Heart right ventricle (tissue), 16 donors: ENCODE data around the gene G0S2. TPM values are rescaled to one million over a fixed set of nuclear protein-coding genes. Genes with fewer than 3 reads are reported as not detected.

Experiments used
- ATAC-seq, 8 donors: fragments of 200-7000 bp; cut with Tn5 transposase; one replicate each; pipeline ENCODE4 v1.9.1; 2020; ENCODE audit warnings: mild to moderate bottlenecking in 8 of 8, moderate library complexity in 8 of 8, moderate number of reproducible peaks in 1 of 8
- DNase-seq, 2 donors: peaks; one replicate each; pipeline ENCODE4 v3.0.0-alpha.2; 2020
- H3K27ac ChIP-seq, 10 donors: fragments of 200-600 bp; sonication (generic) in 2 of 10; one replicate each; pipeline versions ENCODE4 v1.5.0 to v1.8.0; 2020 to 2022; ENCODE audit warnings: mild to moderate bottlenecking in 3 of 10
- H3K27me3 ChIP-seq, 7 donors: fragments of 200-600 bp; one replicate each; pipeline ENCODE4 v1.8.0; 2021 to 2022; ENCODE audit warnings: mild to moderate bottlenecking in 2 of 7
- H3K36me3 ChIP-seq, 9 donors: fragments of 200-600 bp; sonication (generic) in 1 of 9; one replicate each; pipeline versions ENCODE4 v1.5.0 to v1.8.0; 2020 to 2022; ENCODE audit warnings: mild to moderate bottlenecking in 2 of 9
- H3K4me1 ChIP-seq, 9 donors: fragments of 200-600 bp; sonication (generic) in 1 of 9; one replicate each; pipeline versions ENCODE4 v1.5.0 to v1.8.0; 2020 to 2022; ENCODE audit warnings: mild to moderate bottlenecking in 4 of 9
- H3K4me3 ChIP-seq, 10 donors: fragments of 200-600 bp; sonication (generic) in 2 of 10; one replicate each; pipeline versions ENCODE4 v1.5.0 to v1.8.0; 2020 to 2022; ENCODE audit warnings: mild to moderate bottlenecking in 7 of 10, moderate library complexity in 2 of 10
- H3K9me3 ChIP-seq, 11 donors: fragments of 200-600 bp in 10 of 11; sonication (generic) in 2 of 11; one replicate each; pipeline versions ENCODE4 v1.5.0 to v1.8.0; 2013 to 2022; ENCODE audit warnings: mild to moderate bottlenecking in 2 of 11, control low read depth in 1 of 11, moderate library complexity in 1 of 11
- WGBS, 2 donors: extraction: QIAGEN DNeasy Blood & Tissue Kit; methylation state at CpG; one replicate each; pipeline ENCODE4 v1.1.7; 2013; ENCODE audit warnings: inconsistent platforms in 1 of 2; 5-methylcytosine and 5-hydroxymethylcytosine counted together
- intact Hi-C, 10 donors: fragments of 100-400 bp; cut with DNase I; formaldehyde crosslinking; loops; one replicate each; pipeline versions ENCODE4 v1.11.1 to v1.14.2; 2022
- polyA plus RNA-seq, 2 donors: library from polyadenylated mRNA; stranded (reverse); fragments of 200-250 nt; gene quantifications; one replicate each; pipeline ENCODE4 v1.2.3, GENCODE V29; 2013
- total RNA-seq, 10 donors: library from RNA; stranded (reverse); fragmentation: NEBNext Ultra II Directional in 3 of 10; extraction: Animal tissue kit (Norgen Biotek cat#: 25700) in 3 of 10; gene quantifications; one replicate each; pipeline versions ENCODE4 v1.2.1 to v1.2.4, GENCODE V29; 2021 to 2023
- TF ChIP-seq, protein P1 (sequence below), 9 donors: fragments of 200-600 bp; sonication (generic) in 2 of 9; IDR thresholded peaks; one replicate each; pipeline versions ENCODE4 v1.5.0 to v1.8.0; 2021 to 2022; ENCODE audit warnings: antibody characterized with exemption in 9 of 9, mild to moderate bottlenecking in 5 of 9, moderate library complexity in 1 of 9
- donor health status: Arrhythmogenic right ventricular cardiomyopathy.
- donor health status: ischemic (EF 13 %, LVEDD 7.1; RV severe dilation, severe dysfunction).
- donor health status: healthy with polysubstance abuse.
- donor health status: DM: no; HTN: yes; CAD: no.
- donor health status: DM: no; HTN: no; CAD: no.
- donor health status: ischemic (EF 25% LVEDD 6.9; RV normal size, moderate dysfunction).
- donor health status: ischemic (EF 25% LVEDD 5.7; RV mildly dilated, moderate dysfunction).
- donor health status: healthy.
- donor health status: DM: yes; HTN: yes; CAD: no.
- donor health status: Ischemic cardiomyopathy.
- donor health status: ischemic (EF 35%, LVEDD 5.7; RV mildly dilated, moderate dysfunction).
- donor health status: nonischemic (EF 11% LVEDD 7.7; RV severe dilation, severe dysfunction).
- donor health status: DM: yes; HTN: yes; CAD: no.
- donor health status: PGD.
- donor health status: ischemic (EF 29% LVEDD 5.4; RV normal size, mild dysfunction).
- donor health status: nonischemic (EF 23%, LVEDD 6.1; RV moderate dilation, normal function).

G0S2 gene
- total and polyA plus RNA-seq, 12 donors, result 75.3 to 491 (median 131) TPM

DNA sequence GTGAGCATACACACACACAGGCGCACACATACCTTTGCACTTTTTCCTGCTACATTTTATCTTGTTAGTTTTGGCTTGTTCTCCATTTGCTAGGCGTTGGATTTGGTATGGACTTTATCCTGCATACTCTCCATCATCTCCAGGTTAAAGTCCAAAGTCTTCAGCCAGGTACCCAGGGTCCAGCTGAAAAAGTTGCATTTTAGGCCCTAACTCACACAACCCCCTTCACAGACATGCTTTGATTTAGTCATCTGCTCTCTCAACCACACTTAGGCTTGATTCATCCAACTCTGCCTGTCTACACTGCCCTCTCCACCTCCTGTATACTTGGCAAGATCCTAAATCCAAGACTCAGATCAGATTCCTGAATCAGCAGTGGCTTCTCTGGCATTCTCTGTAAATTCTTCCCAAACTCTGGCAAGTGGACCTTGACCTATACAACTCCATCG is 12.3 kb upstream of the G0S2 start:
- peaks cover 0 to 13% (median 0%) of the 10 kb centered on the region in 9 donors for H3K4me1 ChIP-seq
- DNase-seq (no peak), ATAC-seq (no peak)
- no peaks in the 10 kb centered on the region for H3K36me3 ChIP-seq
- H3K27ac ChIP-seq, result no peak overlapping the region
- 93 to 96% methylated on average over 3 of the region's 3 CpGs for WGBS, 2 donors
- H3K9me3 ChIP-seq, result no peaks in the 10 kb centered on the region
- intact Hi-C loops, result no loop called here
- TF ChIP-seq, protein P1, sequence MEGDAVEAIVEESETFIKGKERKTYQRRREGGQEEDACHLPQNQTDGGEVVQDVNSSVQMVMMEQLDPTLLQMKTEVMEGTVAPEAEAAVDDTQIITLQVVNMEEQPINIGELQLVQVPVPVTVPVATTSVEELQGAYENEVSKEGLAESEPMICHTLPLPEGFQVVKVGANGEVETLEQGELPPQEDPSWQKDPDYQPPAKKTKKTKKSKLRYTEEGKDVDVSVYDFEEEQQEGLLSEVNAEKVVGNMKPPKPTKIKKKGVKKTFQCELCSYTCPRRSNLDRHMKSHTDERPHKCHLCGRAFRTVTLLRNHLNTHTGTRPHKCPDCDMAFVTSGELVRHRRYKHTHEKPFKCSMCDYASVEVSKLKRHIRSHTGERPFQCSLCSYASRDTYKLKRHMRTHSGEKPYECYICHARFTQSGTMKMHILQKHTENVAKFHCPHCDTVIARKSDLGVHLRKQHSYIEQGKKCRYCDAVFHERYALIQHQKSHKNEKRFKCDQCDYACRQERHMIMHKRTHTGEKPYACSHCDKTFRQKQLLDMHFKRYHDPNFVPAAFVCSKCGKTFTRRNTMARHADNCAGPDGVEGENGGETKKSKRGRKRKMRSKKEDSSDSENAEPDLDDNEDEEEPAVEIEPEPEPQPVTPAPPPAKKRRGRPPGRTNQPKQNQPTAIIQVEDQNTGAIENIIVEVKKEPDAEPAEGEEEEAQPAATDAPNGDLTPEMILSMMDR (IDR thresholded peaks at IDR 0.05), result no peak
- H3K27me3 ChIP-seq, result no peaks in the 10 kb centered on the region
- H3K4me3 ChIP-seq, result no peak overlapping the region

DNA sequence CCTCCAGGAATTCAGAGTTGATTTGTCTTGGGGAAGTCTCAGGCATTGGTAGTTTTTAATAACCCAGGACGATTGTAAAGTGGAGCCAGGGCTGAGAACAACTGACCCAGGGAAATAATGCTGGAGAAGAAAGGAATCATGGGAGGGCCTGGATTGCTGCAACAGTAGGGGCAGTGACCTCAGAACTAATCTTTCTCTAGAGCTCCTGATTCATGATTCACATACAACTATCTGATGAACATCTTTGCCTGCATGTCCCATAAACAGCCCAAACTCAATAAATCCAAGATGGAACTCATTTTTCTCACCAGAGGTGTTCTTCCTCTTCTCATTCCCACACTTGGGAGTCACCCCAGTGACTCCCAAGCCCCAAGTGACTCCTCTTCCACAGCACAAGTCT is 8.1 kb upstream of the G0S2 start:
- TF ChIP-seq, protein P1 (IDR thresholded peaks at IDR 0.05), result no peak
- H3K27ac ChIP-seq, result no peak overlapping the region
- ATAC-seq (no peak), DNase-seq (no peak)
- peaks cover 0 to 12% (median 0%) of the 10 kb centered on the region in 11 donors for H3K9me3 ChIP-seq
- no peaks in the 10 kb centered on the region for H3K27me3 ChIP-seq
- no peak overlapping the region for H3K4me3 ChIP-seq
- H3K4me1 ChIP-seq, result peaks cover 0 to 6% (median 0%) of the 10 kb centered on the region in 9 donors
- intact Hi-C loops, result no loop called here
- WGBS, 2 donors, result 74 to 89% methylated on average over 1 of the region's 1 CpG
- H3K36me3 ChIP-seq, result no peaks in the 10 kb centered on the region

DNA sequence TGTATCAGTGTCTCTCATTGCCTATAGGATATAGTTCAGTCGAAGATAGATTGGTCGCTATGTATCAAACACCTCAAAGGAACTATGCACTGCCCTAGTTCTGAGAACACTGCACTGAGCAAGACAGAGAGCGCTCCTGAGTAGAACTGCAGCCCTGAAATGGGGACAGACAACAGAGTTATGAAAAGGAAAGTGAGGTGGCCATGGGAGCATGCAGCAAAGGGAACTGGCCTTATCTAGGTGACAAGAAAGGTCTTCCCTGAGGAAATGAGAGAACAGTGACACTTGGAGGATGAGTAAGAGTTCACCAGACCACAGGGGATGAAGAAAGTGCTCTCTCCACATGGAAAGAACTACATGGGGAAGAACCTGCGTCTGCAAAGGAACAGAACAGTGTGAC is 7.5 kb upstream of the G0S2 start:
- no peak for ATAC-seq
- no peaks in the 10 kb centered on the region for H3K36me3 ChIP-seq
- H3K4me1 ChIP-seq, result peaks cover 0 to 8% (median 0%) of the 10 kb centered on the region in 9 donors
- no peaks in the 10 kb centered on the region for H3K27me3 ChIP-seq
- intact Hi-C loops, result no loop called here
- DNase-seq, result no peak
- no peak overlapping the region for H3K27ac ChIP-seq
- no peak overlapping the region for H3K4me3 ChIP-seq
- 89 to 94% methylated on average over 4 of the region's 4 CpGs for WGBS, 2 donors
- peaks cover 0 to 12% (median 0%) of the 10 kb centered on the region in 11 donors for H3K9me3 ChIP-seq
- TF ChIP-seq, protein P1 (IDR thresholded peaks at IDR 0.05), result no peak

DNA sequence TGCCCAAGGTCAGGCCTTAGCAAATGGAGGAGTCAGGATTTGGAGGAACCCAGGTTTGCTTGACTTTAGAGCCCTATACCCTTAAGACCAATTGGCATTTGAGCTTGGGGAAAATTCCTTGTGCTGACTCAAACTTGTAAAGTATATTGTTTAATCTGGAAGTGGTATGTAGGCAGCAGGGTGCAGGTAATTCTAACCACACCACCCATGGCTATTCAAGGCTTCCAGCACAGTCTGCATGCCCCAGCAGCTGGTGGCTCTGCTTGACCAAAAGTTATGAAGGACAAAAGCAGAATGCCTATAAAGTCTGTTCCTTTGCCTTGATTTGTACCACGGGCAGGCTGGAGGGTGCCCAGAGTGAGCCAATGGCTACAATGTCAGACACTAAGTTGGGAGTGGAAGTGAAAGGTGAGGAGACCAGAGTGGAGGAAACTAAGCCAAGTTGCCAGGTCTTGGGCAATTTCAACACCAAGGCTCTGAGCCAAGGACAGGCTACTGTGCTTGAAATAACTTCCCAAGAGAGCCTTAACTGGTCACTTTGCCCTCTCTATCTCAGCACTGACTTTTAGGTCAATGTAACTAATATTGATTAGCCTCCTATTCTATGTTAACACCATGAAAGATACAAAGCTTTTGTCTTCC is 4.7 kb upstream of the G0S2 start:
- Histone ChIP-seq H3K27ac (peak overlapping the region in 3 of 10 donors; percentile 4 to 59 (median 29)), H3K4me3 (no peak overlapping the region), H3K4me1 (peaks cover 8 to 36% (median 21%) of the 10 kb centered on the region in 9 donors), H3K36me3 (no peaks in the 10 kb centered on the region), H3K27me3 (peaks cover 0 to 5% (median 0%) of the 10 kb centered on the region in 7 donors), H3K9me3 (peaks cover 0 to 12% (median 0%) of the 10 kb centered on the region in 11 donors)
- DNase-seq, result no peak
- ATAC-seq, result peak in 1 of 8 donors; percentile 41
- TF ChIP-seq, protein P1 (IDR thresholded peaks at IDR 0.05), result no peak
- intact Hi-C loops, result no loop called here
- WGBS, 2 donors, result 74 to 87% methylated on average over 1 of the region's 1 CpG
